Smooth muscle cell of the brain vasculature (primary cell): ENCODE data around the gene CTU2.

Source experiments
- DNase-seq: peaks from one replicate; pipeline ENCODE4 v3.0.0-alpha.2; 2012; ENCODE audit warnings: low read depth, low spot score

Gene CTU2

GRCh38 chr16:88730632-88731607, 24.6 kb downstream of the CTU2 start:
- DNase-seq, result no peak

- no peak for DNase-seq
These were observed 25.4 kb downstream of the CTU2 start for GRCh38 chr16:88731699-88732098.

GRCh38 chr16:88732172-88732960, 26.1 kb downstream of the CTU2 start:
- DNase-seq, result no peak

GRCh38 chr16:88732961-88733294, 26.6 kb downstream of the CTU2 start:
- no peak for DNase-seq

- DNase-seq, result no peak
These were observed 27.5 kb downstream of the CTU2 start for GRCh38 chr16:88733630-88734360.

GRCh38 chr16:88734361-88734728, 28.0 kb downstream of the CTU2 start:
- no peak for DNase-seq

GRCh38 chr16:88735121-88735520, 28.8 kb downstream of the CTU2 start:
- no peak for DNase-seq

- no peak for DNase-seq
These were observed 29.3 kb downstream of the CTU2 start for GRCh38 chr16:88735616-88736015.

GRCh38 chr16:88736088-88736487, 29.8 kb downstream of the CTU2 start:
- no peak for DNase-seq

GRCh38 chr16:88736496-88736895, 30.2 kb downstream of the CTU2 start:
- no peak for DNase-seq

- DNase-seq, result no peak
These were observed 31.2 kb downstream of the CTU2 start for GRCh38 chr16:88737298-88738150.

GRCh38 chr16:88738151-88739084, 32.1 kb downstream of the CTU2 start:
- no peak for DNase-seq

- DNase-seq, result no peak
These were observed 33.1 kb downstream of the CTU2 start for GRCh38 chr16:88739139-88739976.

GRCh38 chr16:88739977-88740726, 33.8 kb downstream of the CTU2 start:
- DNase-seq, result no peak

GRCh38 chr16:88740727-88741055, 34.4 kb downstream of the CTU2 start:
- DNase-seq, result no peak

- DNase-seq, result no peak
These were observed 35.1 kb downstream of the CTU2 start for GRCh38 chr16:88741368-88741767.

- no peak for DNase-seq
These were observed 36.7 kb downstream of the CTU2 start for GRCh38 chr16:88742896-88743605.
